Measurements from ENCODE around the gene ANKMY1.

DNA sequence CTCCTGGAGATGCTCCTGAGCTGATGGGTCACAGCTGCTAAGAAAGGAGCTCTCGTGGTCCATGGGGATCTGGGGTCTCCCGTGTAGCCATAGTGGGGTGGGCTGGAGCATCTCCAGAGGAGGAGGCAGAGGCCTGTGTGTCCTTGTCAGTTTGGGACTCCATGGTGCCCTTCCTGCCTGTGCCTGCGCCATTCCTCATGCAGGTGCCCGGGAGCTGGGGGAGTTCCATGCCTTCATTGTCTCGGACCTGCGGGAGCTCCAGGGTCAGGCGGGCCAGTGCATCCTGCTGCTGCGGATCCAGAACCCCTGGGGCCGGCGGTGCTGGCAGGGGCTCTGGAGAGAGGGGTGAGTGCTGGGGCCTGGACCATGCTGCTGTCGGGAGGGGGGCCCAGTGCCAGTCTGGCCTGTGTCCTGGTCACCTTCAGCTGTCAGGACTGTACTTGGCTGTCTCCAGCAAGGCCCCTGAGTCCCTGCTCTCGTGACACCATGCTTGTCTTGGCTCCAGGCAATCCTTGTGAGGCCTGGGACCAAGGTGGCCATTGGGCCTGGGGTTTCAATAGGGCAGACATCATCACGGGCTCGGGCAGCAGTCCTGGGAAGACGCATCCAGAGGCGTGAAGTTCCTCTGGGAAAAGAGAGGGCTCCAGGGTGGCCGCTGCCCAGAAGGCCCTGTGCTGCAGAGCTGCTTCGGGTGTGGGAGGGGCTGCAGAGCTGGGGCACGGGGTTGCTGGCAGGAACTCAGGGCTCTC, 36.1 kb upstream of the ANKMY1 start:
- TF ChIP-seq, protein P1, sequence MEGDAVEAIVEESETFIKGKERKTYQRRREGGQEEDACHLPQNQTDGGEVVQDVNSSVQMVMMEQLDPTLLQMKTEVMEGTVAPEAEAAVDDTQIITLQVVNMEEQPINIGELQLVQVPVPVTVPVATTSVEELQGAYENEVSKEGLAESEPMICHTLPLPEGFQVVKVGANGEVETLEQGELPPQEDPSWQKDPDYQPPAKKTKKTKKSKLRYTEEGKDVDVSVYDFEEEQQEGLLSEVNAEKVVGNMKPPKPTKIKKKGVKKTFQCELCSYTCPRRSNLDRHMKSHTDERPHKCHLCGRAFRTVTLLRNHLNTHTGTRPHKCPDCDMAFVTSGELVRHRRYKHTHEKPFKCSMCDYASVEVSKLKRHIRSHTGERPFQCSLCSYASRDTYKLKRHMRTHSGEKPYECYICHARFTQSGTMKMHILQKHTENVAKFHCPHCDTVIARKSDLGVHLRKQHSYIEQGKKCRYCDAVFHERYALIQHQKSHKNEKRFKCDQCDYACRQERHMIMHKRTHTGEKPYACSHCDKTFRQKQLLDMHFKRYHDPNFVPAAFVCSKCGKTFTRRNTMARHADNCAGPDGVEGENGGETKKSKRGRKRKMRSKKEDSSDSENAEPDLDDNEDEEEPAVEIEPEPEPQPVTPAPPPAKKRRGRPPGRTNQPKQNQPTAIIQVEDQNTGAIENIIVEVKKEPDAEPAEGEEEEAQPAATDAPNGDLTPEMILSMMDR (IDR thresholded peaks at IDR 0.05): no peak
- no peak for TF ChIP-seq POLR2A (IDR thresholded peaks at IDR 0.05)
